NB4 (cell line): ENCODE results near the gene SRCAP.
A peak's percentile ranks its signal among the peaks of the same experiment; 100 is the strongest.

Source experiments
- DNase-seq: peaks from one replicate; pipeline ENCODE4 v3.0.0; 2010; ENCODE audit warnings: low read depth
- H3K4me3 ChIP-seq: one replicate; pipeline ENCODE4 v1.5.1; 2011; ENCODE audit warnings: mild to moderate bottlenecking, low read depth, low read length, moderate library complexity
- MYC ChIP-seq: IDR thresholded peaks from 2 replicates; pipeline ENCODE4 v1.6.1; 2011; ENCODE audit warnings: low read depth, low read length
- POLR2A ChIP-seq: IDR thresholded peaks from 2 replicates; pipeline ENCODE4 v1.6.1; 2011; ENCODE audit warnings: mild to moderate bottlenecking; ENCODE audit not compliant: insufficient read length; ENCODE audit errors: extremely low read depth
- TF ChIP-seq, protein P1 (sequence below): IDR thresholded peaks from one replicate; pipeline ENCODE4 v1.5.1; 2012; ENCODE audit warnings: low read depth, low read length
- TF ChIP-seq, protein P2 (sequence below): IDR thresholded peaks from 2 replicates; pipeline ENCODE4 v1.6.1; 2011; ENCODE audit warnings: low read depth, low read length

Gene SRCAP

DNA sequence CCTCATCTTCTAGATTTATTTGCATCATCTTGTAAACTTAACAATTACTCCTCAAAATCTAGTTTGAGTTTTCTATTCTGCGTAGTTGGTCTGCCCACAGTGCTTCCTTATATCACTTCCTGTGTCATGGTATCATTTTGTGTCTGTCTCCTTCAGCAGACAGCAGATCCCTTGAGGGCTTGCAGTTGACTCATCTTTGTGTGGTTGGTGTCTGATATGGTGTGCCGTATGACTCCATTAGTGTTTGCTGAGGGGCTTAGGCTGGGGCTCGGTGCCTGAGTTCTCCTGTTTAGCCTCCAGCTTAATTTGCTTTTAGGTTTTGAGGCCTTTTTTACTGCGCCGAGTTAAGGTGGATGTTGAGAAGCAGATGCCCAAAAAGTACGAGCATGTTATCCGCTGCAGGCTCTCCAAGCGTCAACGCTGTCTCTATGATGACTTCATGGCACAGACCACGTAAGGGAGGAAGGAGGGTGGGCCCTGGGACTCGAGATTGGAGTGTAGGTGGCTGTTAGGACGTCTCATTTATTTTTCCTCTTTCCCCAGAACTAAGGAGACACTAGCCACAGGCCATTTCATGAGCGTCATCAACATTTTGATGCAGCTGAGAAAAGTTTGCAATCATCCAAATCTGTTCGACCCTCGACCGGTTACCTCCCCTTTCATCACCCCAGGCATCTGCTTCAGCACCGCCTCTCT lies 16.9 kb downstream of the SRCAP start:
- TF ChIP-seq, protein P1, sequence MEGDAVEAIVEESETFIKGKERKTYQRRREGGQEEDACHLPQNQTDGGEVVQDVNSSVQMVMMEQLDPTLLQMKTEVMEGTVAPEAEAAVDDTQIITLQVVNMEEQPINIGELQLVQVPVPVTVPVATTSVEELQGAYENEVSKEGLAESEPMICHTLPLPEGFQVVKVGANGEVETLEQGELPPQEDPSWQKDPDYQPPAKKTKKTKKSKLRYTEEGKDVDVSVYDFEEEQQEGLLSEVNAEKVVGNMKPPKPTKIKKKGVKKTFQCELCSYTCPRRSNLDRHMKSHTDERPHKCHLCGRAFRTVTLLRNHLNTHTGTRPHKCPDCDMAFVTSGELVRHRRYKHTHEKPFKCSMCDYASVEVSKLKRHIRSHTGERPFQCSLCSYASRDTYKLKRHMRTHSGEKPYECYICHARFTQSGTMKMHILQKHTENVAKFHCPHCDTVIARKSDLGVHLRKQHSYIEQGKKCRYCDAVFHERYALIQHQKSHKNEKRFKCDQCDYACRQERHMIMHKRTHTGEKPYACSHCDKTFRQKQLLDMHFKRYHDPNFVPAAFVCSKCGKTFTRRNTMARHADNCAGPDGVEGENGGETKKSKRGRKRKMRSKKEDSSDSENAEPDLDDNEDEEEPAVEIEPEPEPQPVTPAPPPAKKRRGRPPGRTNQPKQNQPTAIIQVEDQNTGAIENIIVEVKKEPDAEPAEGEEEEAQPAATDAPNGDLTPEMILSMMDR = no peak
- no peak for TF ChIP-seq MYC
- TF ChIP-seq, protein P2, sequence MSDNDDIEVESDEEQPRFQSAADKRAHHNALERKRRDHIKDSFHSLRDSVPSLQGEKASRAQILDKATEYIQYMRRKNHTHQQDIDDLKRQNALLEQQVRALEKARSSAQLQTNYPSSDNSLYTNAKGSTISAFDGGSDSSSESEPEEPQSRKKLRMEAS = peak; percentile 11; the same call in 1 of the 2 replicates
- no peak overlapping the region for H3K4me3 ChIP-seq
- peak; percentile 92 for DNase-seq

DNA sequence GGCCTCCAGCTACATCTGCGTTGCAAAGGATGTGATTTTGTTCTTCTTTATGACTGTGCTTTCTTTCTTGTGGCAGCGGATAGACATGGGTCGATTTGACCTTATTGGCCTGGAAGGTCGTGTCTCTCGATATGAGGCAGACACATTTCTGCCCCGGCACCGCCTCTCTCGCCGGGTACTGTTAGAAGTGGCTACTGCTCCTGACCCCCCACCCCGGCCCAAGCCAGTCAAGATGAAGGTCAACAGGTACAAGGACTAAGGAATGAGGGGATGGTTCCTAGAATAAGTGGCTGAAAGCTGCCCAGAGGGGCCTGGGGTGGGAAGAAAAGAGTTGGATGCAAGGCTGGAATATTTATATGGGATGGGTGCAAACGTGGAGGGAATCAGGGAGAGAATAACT lies 21.1 kb downstream of the SRCAP start:
- H3K4me3 ChIP-seq = no peak overlapping the region
- TF ChIP-seq, protein P2 = no peak
- TF ChIP-seq POLR2A = no peak
- no peak for TF ChIP-seq MYC
- DNase-seq = no peak

DNA sequence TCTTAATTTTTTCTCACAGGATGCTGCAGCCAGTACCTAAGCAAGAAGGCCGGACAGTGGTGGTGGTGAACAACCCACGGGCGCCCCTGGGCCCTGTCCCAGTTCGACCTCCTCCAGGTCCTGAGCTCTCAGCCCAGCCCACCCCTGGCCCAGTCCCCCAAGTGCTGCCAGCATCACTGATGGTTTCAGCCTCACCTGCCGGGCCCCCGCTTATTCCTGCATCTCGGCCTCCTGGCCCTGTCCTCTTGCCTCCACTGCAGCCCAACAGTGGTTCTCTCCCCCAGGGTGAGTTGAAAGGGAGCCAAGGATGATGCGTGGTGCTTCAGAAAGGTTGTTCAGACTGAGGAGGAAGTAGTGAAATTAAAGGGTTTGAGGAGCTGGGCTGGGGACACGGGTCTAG lies 21.7 kb downstream of the SRCAP start:
- TF ChIP-seq MYC (no peak), POLR2A (no peak)
- TF ChIP-seq, protein P2 = no peak
- DNase-seq = no peak

DNA sequence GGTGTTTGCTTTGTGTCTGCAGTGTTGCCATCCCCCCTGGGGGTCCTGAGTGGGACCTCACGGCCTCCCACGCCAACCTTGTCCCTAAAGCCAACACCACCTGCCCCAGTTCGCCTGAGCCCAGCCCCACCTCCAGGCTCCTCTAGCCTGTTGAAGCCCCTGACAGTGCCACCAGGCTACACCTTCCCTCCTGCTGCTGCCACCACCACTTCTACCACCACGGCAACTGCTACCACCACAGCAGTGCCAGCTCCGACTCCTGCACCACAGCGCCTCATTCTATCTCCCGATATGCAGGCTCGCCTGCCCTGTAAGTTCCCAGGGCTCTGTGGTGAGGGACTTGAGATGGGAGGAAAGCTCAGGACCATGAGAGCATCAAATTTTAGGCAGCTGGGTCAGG lies 22.2 kb downstream of the SRCAP start:
- H3K4me3 ChIP-seq = no peak overlapping the region
- TF ChIP-seq, protein P2 = no peak
- TF ChIP-seq POLR2A = no peak
- no peak for DNase-seq

More for the DNA sequence above, 21.7 kb downstream of the SRCAP start:
- no peak overlapping the region for H3K4me3 ChIP-seq

DNA sequence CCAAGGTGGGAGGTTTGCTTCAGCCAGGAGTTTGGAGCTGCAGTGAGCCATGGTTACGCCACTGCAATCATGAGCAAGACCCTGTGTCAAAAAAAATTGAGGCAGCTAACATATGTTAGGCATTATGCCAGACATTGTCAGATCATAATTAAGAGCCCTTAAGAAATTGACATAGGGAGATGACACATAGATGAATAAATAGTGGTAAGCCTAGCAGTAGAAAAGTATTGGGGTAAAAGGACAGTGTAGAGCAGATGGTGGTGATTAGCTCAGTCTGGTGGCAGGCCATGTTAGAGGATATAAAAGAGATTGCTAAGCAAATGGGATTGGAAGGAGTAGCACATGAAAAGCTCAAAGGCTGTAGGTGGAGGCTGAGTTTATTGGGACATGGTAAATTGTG lies 22.6 kb downstream of the SRCAP start:
- DNase-seq = no peak
- TF ChIP-seq MYC (no peak), POLR2A (no peak)
- TF ChIP-seq, protein P2 = no peak
- TF ChIP-seq, protein P1 = no peak

DNA sequence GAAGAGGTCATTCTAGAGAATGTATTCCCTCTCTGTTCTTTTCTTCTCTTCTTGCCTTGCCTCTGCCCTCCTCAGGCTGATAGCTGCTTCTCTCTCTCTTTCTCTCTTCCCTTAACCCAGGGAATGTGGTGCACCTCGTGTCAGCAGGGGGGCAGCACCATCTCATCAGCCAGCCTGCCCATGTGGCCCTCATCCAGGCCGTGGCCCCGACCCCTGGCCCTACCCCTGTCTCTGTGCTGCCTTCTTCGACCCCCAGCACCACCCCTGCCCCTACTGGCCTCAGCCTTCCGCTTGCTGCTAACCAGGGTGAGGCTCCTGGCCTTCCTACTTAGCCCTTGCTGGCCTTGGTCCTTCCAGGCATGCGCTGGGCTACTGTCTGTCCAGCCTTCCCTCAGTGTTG lies 23.5 kb downstream of the SRCAP start:
- H3K4me3 ChIP-seq = no peak overlapping the region
- TF ChIP-seq, protein P1 = no peak
- TF ChIP-seq MYC (no peak), POLR2A (no peak)
- TF ChIP-seq, protein P2 = no peak
- peak; percentile 31 for DNase-seq

More for the DNA sequence above, 22.6 kb downstream of the SRCAP start:
- no peak overlapping the region for H3K4me3 ChIP-seq

DNA sequence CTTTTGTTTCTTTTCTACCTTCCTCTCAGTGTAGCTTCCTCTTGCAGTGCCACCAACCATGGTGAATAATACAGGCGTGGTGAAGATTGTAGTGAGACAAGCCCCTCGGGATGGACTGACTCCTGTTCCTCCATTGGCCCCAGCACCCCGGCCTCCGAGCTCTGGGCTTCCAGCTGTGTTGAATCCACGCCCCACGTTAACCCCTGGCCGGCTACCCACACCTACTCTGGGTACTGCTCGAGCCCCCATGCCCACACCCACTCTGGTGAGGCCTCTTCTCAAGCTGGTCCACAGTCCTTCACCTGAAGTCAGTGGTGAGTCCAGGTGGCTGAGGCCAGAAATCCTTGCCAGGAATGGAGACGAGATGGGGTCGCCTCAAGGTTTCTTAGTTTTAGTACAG lies 23.9 kb downstream of the SRCAP start:
- H3K4me3 ChIP-seq = no peak overlapping the region
- DNase-seq = no peak
- no peak for TF ChIP-seq POLR2A
- TF ChIP-seq MYC = no peak
- TF ChIP-seq, protein P2 = no peak
- TF ChIP-seq, protein P1 = no peak
